HL-60 (cell line): ENCODE data around the gene CLDN11.

ENCODE experiments used
- POLR2AphosphoS5 ChIP-seq: IDR thresholded peaks from 2 replicates; pipeline ENCODE4 v1.6.1; 2012; ENCODE audit warnings: low read depth
- REST ChIP-seq: IDR thresholded peaks from 2 replicates; pipeline ENCODE4 v1.6.1; 2012; ENCODE audit warnings: low read depth; ENCODE audit not compliant: insufficient replicate concordance
- TF ChIP-seq, protein P1 (sequence below): IDR thresholded peaks from one replicate; pipeline ENCODE4 v1.5.1; 2011; ENCODE audit warnings: low read length, control low read depth, inconsistent platforms; ENCODE audit not compliant: insufficient read depth

DNA sequence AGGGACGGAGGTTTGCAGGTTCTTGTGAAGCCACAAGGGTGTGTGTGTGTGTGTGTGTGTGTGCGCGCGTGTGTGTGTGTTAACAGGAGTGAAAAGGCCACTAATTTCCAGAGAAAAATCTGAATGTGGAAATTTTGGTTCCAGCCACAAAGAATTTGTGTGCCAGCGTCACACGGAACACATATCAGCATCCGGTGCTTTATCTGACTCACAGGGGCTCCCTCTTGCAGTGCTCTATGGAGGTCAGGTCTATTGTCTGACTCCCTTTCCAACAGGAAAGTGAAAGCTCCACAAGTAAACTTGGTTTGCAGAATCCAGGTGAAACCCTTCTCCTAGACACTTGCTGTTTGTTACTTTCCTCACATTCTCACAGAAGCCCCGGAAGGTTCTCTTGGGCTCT lies 6.2 kb downstream of the CLDN11 start:
- TF ChIP-seq, protein P1, sequence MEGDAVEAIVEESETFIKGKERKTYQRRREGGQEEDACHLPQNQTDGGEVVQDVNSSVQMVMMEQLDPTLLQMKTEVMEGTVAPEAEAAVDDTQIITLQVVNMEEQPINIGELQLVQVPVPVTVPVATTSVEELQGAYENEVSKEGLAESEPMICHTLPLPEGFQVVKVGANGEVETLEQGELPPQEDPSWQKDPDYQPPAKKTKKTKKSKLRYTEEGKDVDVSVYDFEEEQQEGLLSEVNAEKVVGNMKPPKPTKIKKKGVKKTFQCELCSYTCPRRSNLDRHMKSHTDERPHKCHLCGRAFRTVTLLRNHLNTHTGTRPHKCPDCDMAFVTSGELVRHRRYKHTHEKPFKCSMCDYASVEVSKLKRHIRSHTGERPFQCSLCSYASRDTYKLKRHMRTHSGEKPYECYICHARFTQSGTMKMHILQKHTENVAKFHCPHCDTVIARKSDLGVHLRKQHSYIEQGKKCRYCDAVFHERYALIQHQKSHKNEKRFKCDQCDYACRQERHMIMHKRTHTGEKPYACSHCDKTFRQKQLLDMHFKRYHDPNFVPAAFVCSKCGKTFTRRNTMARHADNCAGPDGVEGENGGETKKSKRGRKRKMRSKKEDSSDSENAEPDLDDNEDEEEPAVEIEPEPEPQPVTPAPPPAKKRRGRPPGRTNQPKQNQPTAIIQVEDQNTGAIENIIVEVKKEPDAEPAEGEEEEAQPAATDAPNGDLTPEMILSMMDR = no peak
- TF ChIP-seq REST (no peak), POLR2AphosphoS5 (no peak)
